Kidney (tissue), 11 donors: ENCODE results near the gene KRTAP5-11. TPM values are rescaled to one million over a fixed set of nuclear protein-coding genes. Genes with fewer than 3 reads are reported as not detected.
"Not testable (repeated sequence)": the region's sequence is repeated elsewhere in the genome, so short reads cannot be mapped to it uniquely, and the experiment has no call there.

Experiments used
- DNase-seq, 5 donors: peaks; one replicate each; pipeline ENCODE4 v3.0.0-alpha.2; 2013 to 2020
- FAIRE-seq: peaks from 2 replicates; lab custom pipeline; 2012; peaks lifted over from hg19 to GRCh38; lab: Jason Lieb, UNC
- H3K27ac ChIP-seq, 2 donors: one replicate each; pipeline ENCODE4 v1.7.0; 2013; ENCODE audit warnings: low read depth in 2 of 2, low read length in 2 of 2, inconsistent platforms in 1 of 2
- H3K27me3 ChIP-seq: one replicate; pipeline ENCODE4 v1.7.1; 2013; ENCODE audit warnings: low read length, inconsistent platforms; ENCODE audit not compliant: control insufficient read depth, insufficient read depth
- H3K36me3 ChIP-seq, 3 donors: one replicate each; pipeline versions ENCODE4 v1.7.0 to v1.7.1; 2013; ENCODE audit warnings: low read length in 3 of 3, control low read depth in 1 of 3, inconsistent platforms in 1 of 3; ENCODE audit not compliant: insufficient read depth in 3 of 3, control insufficient read depth in 2 of 3
- H3K4me1 ChIP-seq, 3 donors: one replicate each; pipeline versions ENCODE4 v1.7.0 to v1.7.1; 2013; ENCODE audit warnings: low read length in 3 of 3, inconsistent platforms in 1 of 3, low read depth in 1 of 3; ENCODE audit not compliant: control insufficient read depth in 2 of 3, insufficient read depth in 2 of 3
- H3K4me3 ChIP-seq, 3 donors: one replicate each; pipeline versions ENCODE4 v1.7.0 to v1.8.1; 2013; ENCODE audit warnings: low read length in 3 of 3, control low read depth in 1 of 3, inconsistent platforms in 1 of 3
- H3K9ac ChIP-seq, 3 donors: one replicate each; pipeline versions ENCODE4 v1.7.0 to v1.7.1; 2013; ENCODE audit warnings: low read length in 3 of 3, control low read depth in 1 of 3, inconsistent platforms in 1 of 3
- H3K9me3 ChIP-seq, 3 donors: one replicate each; pipeline versions ENCODE4 v1.7.0 to v1.7.1; 2013; ENCODE audit warnings: low read length in 3 of 3, control low read depth in 1 of 3, inconsistent platforms in 1 of 3; ENCODE audit not compliant: control insufficient read depth in 2 of 3, insufficient read depth in 1 of 3
- intact Hi-C: fragments of 100-400 bp; cut with DNase I; formaldehyde crosslinking; loops from one replicate; pipeline ENCODE4 v1.11.1; 2022
- polyA plus RNA-seq: library from polyadenylated mRNA; stranded (reverse); fragments of 350-450 nt; fragmentation: Illumina TruSeq; extraction: RNeasy Lipid Tissue Mini Kit (QIAGEN cat#74804); gene quantifications from one replicate; pipeline ENCODE4 v1.2.3, GENCODE V29; 2014; ENCODE audit warnings: low read depth, low replicate concordance; ENCODE audit not compliant: insufficient read depth
- total RNA-seq: library from RNA; stranded (reverse); fragmentation: NEBNext Ultra II Directional; extraction: Animal tissue kit (Norgen Biotek cat#: 25700); gene quantifications from one replicate; pipeline ENCODE4 v1.2.1, GENCODE V29; 2021
- donor health status: control.
- donor health status: control.
- donor health status: DM: yes; HTN: yes; CAD: no.
- donor health status: Normal renal cell carcinoma (clear cell type).

Gene KRTAP5-11
- total and polyA plus RNA-seq, 2 donors from 2014 or later: not detected

- H3K4me3 ChIP-seq, H3K9ac ChIP-seq, H3K36me3 ChIP-seq, FAIRE-seq, H3K27me3 ChIP-seq, DNase-seq, H3K27ac ChIP-seq, H3K9me3 ChIP-seq, intact Hi-C loops, H3K4me1 ChIP-seq: not testable (repeated sequence)
Observed at GRCh38 chr11:71603221-71603620, 20.5 kb upstream of the KRTAP5-11 start.

- not testable (repeated sequence) for DNase-seq, FAIRE-seq, H3K27ac ChIP-seq
Observed at GRCh38 chr11:71589546-71589920, 6.9 kb upstream of the KRTAP5-11 start.

GRCh38 chr11:71588822-71589545 is 6.3 kb upstream of the KRTAP5-11 start:
- H3K9me3 ChIP-seq, H3K4me3 ChIP-seq, DNase-seq, H3K27ac ChIP-seq, H3K4me1 ChIP-seq, intact Hi-C loops, FAIRE-seq, H3K9ac ChIP-seq, H3K27me3 ChIP-seq, H3K36me3 ChIP-seq: not testable (repeated sequence)

More at GRCh38 chr11:71589546-71589920, 6.9 kb upstream of the KRTAP5-11 start:
- H3K9ac ChIP-seq, H3K27me3 ChIP-seq, H3K4me1 ChIP-seq, H3K36me3 ChIP-seq, H3K9me3 ChIP-seq, H3K4me3 ChIP-seq, intact Hi-C loops: not testable (repeated sequence)

DNA sequence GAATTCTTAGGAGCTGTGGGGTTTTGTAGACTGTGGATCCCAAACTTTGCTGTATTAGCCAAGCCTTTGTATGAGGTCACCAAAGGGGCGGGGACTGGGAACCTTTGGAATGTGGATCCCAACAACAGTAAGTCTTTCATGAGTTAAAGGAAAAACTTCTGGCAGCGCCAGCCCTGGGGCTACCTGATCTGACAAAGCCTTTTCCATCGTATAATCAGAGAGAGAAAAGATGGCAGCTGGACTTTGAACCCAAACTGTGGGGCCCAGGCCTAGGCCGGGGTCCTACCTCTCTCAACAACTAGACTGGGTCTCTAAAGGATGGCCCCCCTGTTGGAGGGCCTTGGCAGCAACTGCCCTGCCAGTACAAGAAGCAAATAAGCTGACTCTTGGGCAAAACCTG is 5.6 kb upstream of the KRTAP5-11 start:
- H3K4me1 ChIP-seq, H3K4me3 ChIP-seq, H3K9me3 ChIP-seq, FAIRE-seq, H3K9ac ChIP-seq, H3K27me3 ChIP-seq, intact Hi-C loops, H3K27ac ChIP-seq, H3K36me3 ChIP-seq: not testable (repeated sequence)
- DNase-seq: peak in 3 of 5 donors; percentile 34 to 57 (median 36)

GRCh38 chr11:71585673-71586072 is 3.0 kb upstream of the KRTAP5-11 start:
- H3K9me3 ChIP-seq, H3K27me3 ChIP-seq, H3K4me1 ChIP-seq, DNase-seq, H3K27ac ChIP-seq, FAIRE-seq, H3K9ac ChIP-seq, H3K4me3 ChIP-seq, intact Hi-C loops, H3K36me3 ChIP-seq: not testable (repeated sequence)

- DNase-seq, intact Hi-C loops, H3K4me3 ChIP-seq, H3K9me3 ChIP-seq, H3K4me1 ChIP-seq, H3K27me3 ChIP-seq, H3K9ac ChIP-seq, H3K27ac ChIP-seq, FAIRE-seq, H3K36me3 ChIP-seq: not testable (repeated sequence)
Observed at GRCh38 chr11:71582969-71583368, 294 bp upstream of the KRTAP5-11 start.
